ENCODE results near the gene SH3PXD2A.
"Not testable (repeated sequence)": the region's sequence is repeated elsewhere in the genome, so short reads cannot be mapped to it uniquely, and the experiment has no call there.

The SH3PXD2A gene

GRCh38 chr10:103772846-103773245 lies 82.5 kb downstream of the SH3PXD2A start:
- in situ Hi-C loops (cut with MboI; ENCODE audit: low sequenced_read_pairs), result not testable (repeated sequence)

GRCh38 chr10:103772096-103772845 lies 83.1 kb downstream of the SH3PXD2A start:
- in situ Hi-C loops (cut with MboI; ENCODE audit: low sequenced_read_pairs), result no loop called here

- in situ Hi-C loops (cut with MboI; ENCODE audit: low sequenced_read_pairs), result no loop called here
Measured at GRCh38 chr10:103770139-103770538, 85.2 kb downstream of the SH3PXD2A start.

GRCh38 chr10:103769176-103769575 lies 86.2 kb downstream of the SH3PXD2A start:
- in situ Hi-C loops (cut with MboI; ENCODE audit: low sequenced_read_pairs), result no loop called here

- in situ Hi-C loops (cut with MboI; ENCODE audit: low sequenced_read_pairs), result no loop called here
Measured at GRCh38 chr10:103768345-103768744, 87.0 kb downstream of the SH3PXD2A start.

GRCh38 chr10:103767756-103768155 lies 87.6 kb downstream of the SH3PXD2A start:
- in situ Hi-C loops (cut with MboI; ENCODE audit: low sequenced_read_pairs), result no loop called here

GRCh38 chr10:103766751-103767505 lies 88.4 kb downstream of the SH3PXD2A start:
- in situ Hi-C loops (cut with MboI; ENCODE audit: low sequenced_read_pairs), result no loop called here

GRCh38 chr10:103765981-103766380 lies 89.4 kb downstream of the SH3PXD2A start:
- in situ Hi-C loops (cut with MboI; ENCODE audit: low sequenced_read_pairs), result no loop called here

GRCh38 chr10:103765168-103765567 lies 90.2 kb downstream of the SH3PXD2A start:
- in situ Hi-C loops (cut with MboI; ENCODE audit: low sequenced_read_pairs), result no loop called here

GRCh38 chr10:103764296-103765088 lies 90.9 kb downstream of the SH3PXD2A start:
- in situ Hi-C loops (cut with MboI; ENCODE audit: low sequenced_read_pairs), result no loop called here

- in situ Hi-C loops (cut with MboI; ENCODE audit: low sequenced_read_pairs), result no loop called here
Measured at GRCh38 chr10:103763374-103764202, 91.8 kb downstream of the SH3PXD2A start.

GRCh38 chr10:103762916-103763315 lies 92.5 kb downstream of the SH3PXD2A start:
- in situ Hi-C loops (cut with MboI; ENCODE audit: low sequenced_read_pairs), result no loop called here

- in situ Hi-C loops (cut with MboI; ENCODE audit: low sequenced_read_pairs), result no loop called here
Measured at GRCh38 chr10:103762162-103762561, 93.2 kb downstream of the SH3PXD2A start.

GRCh38 chr10:103761075-103761920 lies 94.1 kb downstream of the SH3PXD2A start:
- in situ Hi-C loops (cut with MboI; ENCODE audit: low sequenced_read_pairs), result no loop called here

GRCh38 chr10:103760233-103760632 lies 95.1 kb downstream of the SH3PXD2A start:
- in situ Hi-C loops (cut with MboI; ENCODE audit: low sequenced_read_pairs), result not testable (repeated sequence)

GRCh38 chr10:103759100-103759781 lies 96.1 kb downstream of the SH3PXD2A start:
- in situ Hi-C loops (cut with MboI; ENCODE audit: low sequenced_read_pairs), result no loop called here

- in situ Hi-C loops (cut with MboI; ENCODE audit: low sequenced_read_pairs), result no loop called here
Measured at GRCh38 chr10:103758294-103758681, 97.1 kb downstream of the SH3PXD2A start.

- in situ Hi-C loops (cut with MboI; ENCODE audit: low sequenced_read_pairs), result no loop called here
Measured at GRCh38 chr10:103757531-103758293, 97.7 kb downstream of the SH3PXD2A start.

All from HL-60/S4 treated with retinoic acid at 250 ng/mL for 4 days and 3 days (cell line).